ENCODE measurements around the gene DMAC2.
"Not testable (repeated sequence)": the region's sequence is repeated elsewhere in the genome, so short reads cannot be mapped to it uniquely, and the experiment has no call there.

The DMAC2 gene
- 11.5 to 41.7 (median 24.6) reads per million in 9 experiments for total RNA-seq

DNA sequence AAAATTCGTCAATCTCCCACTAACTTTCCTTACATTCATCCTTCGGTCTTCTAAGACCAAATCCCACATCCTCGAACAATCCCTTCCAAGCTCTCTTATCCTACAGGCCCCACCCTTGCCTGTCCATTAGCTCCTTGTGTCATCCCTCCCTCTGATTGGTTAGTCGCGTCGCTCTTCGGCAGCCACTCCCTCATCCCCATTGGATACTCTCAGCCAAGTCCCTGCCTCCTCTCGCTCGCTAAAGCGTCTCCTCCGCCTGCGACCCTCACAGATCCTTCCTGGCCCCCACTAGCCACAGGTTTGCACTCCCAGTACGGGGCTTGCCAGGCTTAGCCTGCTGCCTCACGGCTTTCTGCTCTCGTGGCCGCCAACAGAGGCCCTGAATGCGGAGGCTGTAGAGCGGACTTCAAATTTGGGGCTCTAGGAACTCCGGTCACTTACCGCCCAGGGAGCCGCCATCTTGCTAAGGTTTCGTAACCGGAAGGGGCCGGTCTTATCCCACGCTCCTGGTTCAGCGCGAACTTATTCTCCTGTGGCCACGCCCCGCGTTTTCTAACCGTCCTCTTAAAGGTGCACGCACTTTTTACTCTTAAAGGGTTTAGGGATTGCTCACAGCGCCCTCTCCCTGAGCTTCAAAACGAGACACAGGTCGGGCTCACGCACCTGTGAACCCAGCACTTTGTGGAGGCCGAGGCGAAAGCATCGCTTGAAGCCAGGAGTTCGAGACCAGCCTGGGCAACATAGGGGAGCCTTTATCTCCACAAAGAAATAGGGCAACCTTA, at the start of gene DMAC2:
TSS of gene DMAC2 (minus strand) at position 472 of the 782 bp plus-strand sequence. CDS start at position 459, 13 bp downstream.
- peaks cover 7 to 12% of the 10 kb centered on the region in 2 donors for H3K4me1 Mint-ChIP-seq (ENCODE audit: low read depth in 2 of 2)
- no peak within 1 kb of the TSS for H3K4me3 Mint-ChIP-seq
- ATAC-seq (replicated peaks) (peak; percentile 99), DNase-seq (peak; percentile 85 to 91 (median 89))
- peaks cover 12 to 16% of the 10 kb centered on the region in 2 donors for H3K27me3 Mint-ChIP-seq
- no peak within 1 kb of the TSS for H3K27ac Mint-ChIP-seq
- H3K9me3 Mint-ChIP-seq: no peaks in the 10 kb centered on the region
- peaks cover 2% of the 10 kb centered on the region for H3K36me3 Mint-ChIP-seq (ENCODE audit: insufficient read depth)

DNA sequence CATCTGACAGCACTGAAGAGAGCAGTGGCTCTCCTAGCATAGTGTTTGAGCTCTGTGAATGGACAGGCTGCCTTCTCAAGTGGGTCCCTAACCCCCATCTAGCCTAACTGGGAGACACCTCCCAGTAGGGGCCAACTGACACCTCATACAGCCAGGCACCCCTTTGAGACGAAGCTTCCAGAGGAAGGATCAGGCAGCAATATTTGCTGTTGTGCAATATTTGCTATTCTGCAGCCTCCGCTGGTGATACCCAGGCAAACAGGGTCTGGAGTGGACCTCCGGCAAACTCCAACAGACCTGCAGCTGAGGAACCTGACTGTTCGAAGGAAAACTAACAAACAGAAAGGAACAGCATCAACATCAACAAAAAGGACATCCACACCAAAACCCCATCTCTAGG, 47.2 kb upstream of the DMAC2 start:
- not testable (repeated sequence) for ATAC-seq (replicated peaks); H3K27ac Mint-ChIP-seq

DNA sequence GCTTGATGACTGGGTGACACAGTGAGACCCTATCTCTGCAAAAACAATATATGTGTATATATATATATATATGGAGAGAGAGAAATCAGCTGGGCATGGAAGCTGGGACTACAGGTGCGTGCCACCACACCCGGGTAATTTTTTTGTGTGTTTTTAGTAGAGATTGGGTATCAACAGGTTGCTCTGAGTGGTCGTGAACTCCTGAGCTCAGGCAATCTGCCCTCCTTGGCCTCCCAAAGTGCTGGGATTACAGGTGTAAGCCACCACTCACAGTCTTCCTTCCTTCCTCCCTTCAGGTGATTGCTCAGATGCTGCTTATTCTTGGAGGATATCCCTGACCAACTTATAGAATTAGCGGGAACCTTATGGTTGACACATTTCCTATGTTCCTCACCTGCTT, 45.1 kb upstream of the DMAC2 start:
- Mint-ChIP-seq H3K27me3 (peaks cover 74 to 88% of the 10 kb centered on the region in 2 donors), H3K4me3 (no peak overlapping the region), H3K9me3 (no peaks in the 10 kb centered on the region), H3K27ac (no peak overlapping the region), H3K4me1 (ENCODE audit: low read depth in 2 of 2) (no peaks in the 10 kb centered on the region), H3K36me3 (ENCODE audit: insufficient read depth) (no peaks in the 10 kb centered on the region)
- no peak for DNase-seq
- no peak for ATAC-seq (replicated peaks)

More for the DNA sequence above, 47.2 kb upstream of the DMAC2 start:
- not testable (repeated sequence) for H3K9me3 Mint-ChIP-seq; DNase-seq; H3K4me1 Mint-ChIP-seq (ENCODE audit: low read depth in 2 of 2); H3K4me3 Mint-ChIP-seq; H3K36me3 Mint-ChIP-seq (ENCODE audit: insufficient read depth)
- H3K27me3 Mint-ChIP-seq: peaks cover 55 to 66% of the 10 kb centered on the region in 2 donors

DNA sequence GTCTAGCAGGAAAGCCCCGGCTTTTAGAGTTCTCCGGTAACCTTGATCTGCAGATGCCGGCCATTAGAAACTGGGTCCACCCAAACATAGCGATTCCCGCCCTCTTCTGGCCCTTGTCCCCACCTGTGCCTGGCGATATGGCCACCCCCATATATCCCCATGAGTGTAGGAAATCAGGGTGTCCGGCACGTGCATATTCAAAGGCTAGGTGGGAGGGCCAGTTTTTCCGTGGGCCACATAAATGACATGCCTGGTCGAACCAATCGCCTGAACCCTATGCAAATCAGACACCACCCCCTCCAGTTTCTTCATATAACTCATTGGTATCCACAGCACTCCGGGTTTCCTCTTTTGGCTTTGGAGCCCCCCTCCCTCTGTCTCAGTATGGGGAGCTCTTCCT, 40.6 kb upstream of the DMAC2 start:
- DNase-seq: no peak
- ATAC-seq (replicated peaks): no peak
- Mint-ChIP-seq H3K36me3 (ENCODE audit: insufficient read depth) (no peaks in the 10 kb centered on the region), H3K27me3 (peaks cover 75 to 88% of the 10 kb centered on the region in 2 donors), H3K27ac (no peak overlapping the region), H3K4me1 (ENCODE audit: low read depth in 2 of 2) (no peaks in the 10 kb centered on the region), H3K4me3 (no peak overlapping the region), H3K9me3 (no peaks in the 10 kb centered on the region)

DNA sequence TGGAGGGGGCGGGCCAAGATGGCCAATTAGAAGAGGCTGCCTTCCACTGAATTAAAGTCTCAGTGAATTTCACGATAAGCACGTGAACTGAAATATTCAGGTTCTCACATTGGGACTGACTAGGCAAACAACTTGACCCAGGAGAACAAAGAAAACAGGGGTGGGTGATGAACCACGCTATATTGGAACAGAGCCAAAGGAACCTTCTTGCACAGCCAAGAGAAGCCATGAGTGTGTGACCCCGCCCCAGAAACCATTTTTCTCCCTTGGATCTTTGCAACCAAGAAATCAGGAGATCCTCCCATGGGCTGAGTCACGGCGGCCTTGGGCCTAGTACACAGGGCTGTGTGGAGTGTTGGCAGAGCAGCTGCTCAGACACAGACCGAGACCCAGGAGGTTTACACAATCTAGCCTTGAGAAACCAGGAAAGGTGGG, 40.1 kb upstream of the DMAC2 start:
- H3K27me3 Mint-ChIP-seq: peaks cover 71 to 86% of the 10 kb centered on the region in 2 donors
- no peak for ATAC-seq (replicated peaks)

DNA sequence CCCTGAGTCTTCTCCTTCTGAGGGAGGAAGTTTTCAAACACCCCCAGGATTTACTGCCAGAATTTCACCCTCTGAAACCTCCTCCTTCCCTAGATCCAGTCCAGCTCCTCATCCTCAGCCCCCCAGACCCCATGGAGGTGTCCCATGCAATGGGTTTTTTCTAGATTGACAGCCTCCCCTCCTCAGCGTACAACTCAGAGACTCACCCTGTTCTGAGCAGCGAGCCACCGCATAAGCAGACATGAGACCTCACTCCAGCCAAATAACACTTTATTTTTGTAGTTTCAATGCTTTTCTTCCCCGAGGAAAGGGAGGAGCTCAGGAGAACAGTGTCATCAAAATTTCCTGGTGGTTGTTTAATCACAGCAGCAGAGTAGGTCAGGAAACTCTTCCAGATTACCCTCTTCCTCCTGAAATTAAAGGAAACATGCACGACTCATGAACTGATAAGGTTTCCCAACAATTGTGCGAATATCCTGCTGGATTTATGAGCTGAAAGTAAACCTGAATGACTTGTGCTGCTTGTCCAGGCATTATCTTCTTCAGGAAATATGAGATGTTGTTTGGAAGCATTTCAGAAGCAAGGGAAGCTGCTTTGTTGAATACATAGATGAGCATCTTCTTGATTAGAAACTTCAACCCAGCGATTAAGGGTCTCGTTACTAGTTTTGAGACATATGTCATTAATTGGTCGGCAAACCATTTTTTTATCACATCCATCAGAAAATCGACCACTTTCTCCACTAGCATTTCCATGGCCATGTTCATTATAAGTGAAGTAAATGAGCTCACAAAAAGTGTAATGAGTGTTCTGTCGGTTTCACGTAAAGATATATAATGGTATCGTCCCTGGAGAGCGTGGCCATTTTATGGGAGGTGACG, 39.4 kb upstream of the DMAC2 start:
- no peaks in the 10 kb centered on the region for H3K4me1 Mint-ChIP-seq (ENCODE audit: low read depth in 2 of 2)
- H3K9me3 Mint-ChIP-seq: no peaks in the 10 kb centered on the region
- no peak for DNase-seq
- no peak overlapping the region for H3K27ac Mint-ChIP-seq
- H3K4me3 Mint-ChIP-seq: no peak overlapping the region
- peaks cover 67 to 85% of the 10 kb centered on the region in 2 donors for H3K27me3 Mint-ChIP-seq
- no peak for ATAC-seq (replicated peaks)
- no peaks in the 10 kb centered on the region for H3K36me3 Mint-ChIP-seq (ENCODE audit: insufficient read depth)

More for the DNA sequence above, 40.1 kb upstream of the DMAC2 start:
- H3K27ac Mint-ChIP-seq: no peak overlapping the region
- DNase-seq: no peak
- no peaks in the 10 kb centered on the region for H3K9me3 Mint-ChIP-seq
- no peak overlapping the region for H3K4me3 Mint-ChIP-seq
- no peaks in the 10 kb centered on the region for H3K4me1 Mint-ChIP-seq (ENCODE audit: low read depth in 2 of 2)
- no peaks in the 10 kb centered on the region for H3K36me3 Mint-ChIP-seq (ENCODE audit: insufficient read depth)

DNA sequence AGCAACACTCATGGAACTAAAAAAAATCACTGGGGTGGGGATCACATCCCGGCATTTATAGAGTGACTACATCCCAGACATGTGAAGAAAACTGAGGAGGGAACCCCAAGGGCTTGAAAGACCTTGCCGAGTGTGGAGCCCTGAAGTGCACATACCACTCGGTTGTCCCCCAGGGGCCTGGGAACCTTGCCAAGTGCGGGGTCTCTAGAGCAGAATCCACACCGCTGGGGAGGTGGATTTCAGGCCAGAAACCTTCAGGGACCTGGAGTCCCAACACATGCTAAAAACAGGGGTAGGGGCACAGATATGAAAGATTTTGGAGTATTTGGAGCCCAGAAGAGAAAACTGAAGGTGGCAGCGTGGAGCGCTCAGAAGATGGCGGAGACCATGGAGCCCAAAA, 38.5 kb upstream of the DMAC2 start:
- Mint-ChIP-seq H3K36me3 (ENCODE audit: insufficient read depth) (no peaks in the 10 kb centered on the region), H3K27me3 (peaks cover 67 to 83% of the 10 kb centered on the region in 2 donors), H3K4me1 (ENCODE audit: low read depth in 2 of 2) (no peaks in the 10 kb centered on the region), H3K27ac (no peak overlapping the region), H3K4me3 (no peak overlapping the region), H3K9me3 (no peaks in the 10 kb centered on the region)
- DNase-seq (no peak), ATAC-seq (replicated peaks) (no peak)

DNA sequence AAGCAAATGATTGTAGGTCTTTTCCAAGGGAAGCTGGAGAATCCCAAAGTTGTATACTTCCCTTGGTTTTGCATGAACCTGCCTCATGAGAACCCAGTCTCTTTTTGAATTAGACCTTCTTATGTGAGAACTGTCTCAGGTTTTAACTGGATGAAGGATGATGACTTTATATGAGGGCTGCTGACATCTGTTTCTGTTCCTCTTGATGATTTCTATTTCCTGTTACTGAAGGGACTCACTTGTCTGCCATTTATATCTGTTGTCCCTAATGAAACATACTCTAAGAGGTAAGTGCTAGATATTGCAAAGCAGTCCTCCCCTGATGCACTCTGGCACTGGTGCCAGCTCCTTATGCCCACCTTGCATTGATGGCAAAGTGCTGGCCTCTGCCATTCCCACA, 36.9 kb upstream of the DMAC2 start:
- Mint-ChIP-seq H3K4me1 (ENCODE audit: low read depth in 2 of 2) (no peaks in the 10 kb centered on the region), H3K9me3 (no peaks in the 10 kb centered on the region), H3K36me3 (ENCODE audit: insufficient read depth) (no peaks in the 10 kb centered on the region), H3K27me3 (peaks cover 69 to 83% of the 10 kb centered on the region in 2 donors), H3K4me3 (no peak overlapping the region), H3K27ac (no peak overlapping the region)
- DNase-seq (no peak), ATAC-seq (replicated peaks) (no peak)

DNA sequence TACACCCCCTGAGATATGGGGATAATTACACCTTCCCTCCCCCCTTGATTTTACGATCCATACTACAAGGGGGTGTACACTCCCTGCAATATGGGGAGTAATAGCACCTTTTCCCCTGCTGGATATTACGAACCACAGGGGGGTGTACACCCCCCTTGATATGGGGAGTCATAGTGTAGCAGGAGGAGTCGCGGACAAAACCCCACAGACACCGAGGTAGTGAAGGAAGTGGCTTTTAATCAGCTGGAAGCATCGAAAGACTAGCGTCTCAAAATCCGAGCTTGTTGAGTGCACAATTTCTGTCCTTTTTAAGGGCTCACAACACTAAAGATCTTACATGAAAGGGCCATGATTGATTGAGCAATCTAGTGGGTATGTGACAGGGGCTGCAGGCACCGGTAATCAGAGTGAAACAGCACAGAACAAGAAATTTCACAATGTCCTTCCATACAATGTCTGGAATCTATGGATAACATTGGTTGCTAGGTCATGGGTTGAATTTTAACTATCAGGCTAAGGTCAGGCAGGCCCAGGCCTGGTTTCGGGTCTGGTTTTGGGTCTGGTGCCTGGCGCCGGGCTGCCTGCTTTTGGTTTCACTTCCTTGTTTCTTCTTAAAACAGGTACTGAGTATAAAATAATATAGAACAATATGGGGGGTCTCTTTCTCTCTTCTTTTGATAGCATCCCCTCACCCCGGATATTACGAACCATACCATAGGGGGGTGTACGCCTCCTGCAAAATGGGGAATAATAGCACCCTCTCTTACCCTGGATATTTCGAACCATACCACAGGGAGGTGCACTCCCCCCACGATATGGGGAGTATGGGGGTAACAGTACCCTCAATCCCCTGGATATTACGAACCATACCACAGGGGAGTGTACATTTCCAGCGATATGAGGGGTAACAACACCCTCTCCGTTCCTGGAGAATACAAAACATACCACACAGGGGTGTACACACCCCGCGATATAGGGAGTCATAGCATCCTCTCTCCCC, 23.8 kb upstream of the DMAC2 start:
- not testable (repeated sequence) for DNase-seq; H3K4me1 Mint-ChIP-seq (ENCODE audit: low read depth in 2 of 2); ATAC-seq (replicated peaks); H3K36me3 Mint-ChIP-seq (ENCODE audit: insufficient read depth); H3K9me3 Mint-ChIP-seq
- H3K4me3 Mint-ChIP-seq: peak overlapping the region; percentile 46 to 50
- H3K27ac Mint-ChIP-seq: peak overlapping the region; percentile 7 to 14
- peaks cover 84 to 98% of the 10 kb centered on the region in 2 donors for H3K27me3 Mint-ChIP-seq

DNA sequence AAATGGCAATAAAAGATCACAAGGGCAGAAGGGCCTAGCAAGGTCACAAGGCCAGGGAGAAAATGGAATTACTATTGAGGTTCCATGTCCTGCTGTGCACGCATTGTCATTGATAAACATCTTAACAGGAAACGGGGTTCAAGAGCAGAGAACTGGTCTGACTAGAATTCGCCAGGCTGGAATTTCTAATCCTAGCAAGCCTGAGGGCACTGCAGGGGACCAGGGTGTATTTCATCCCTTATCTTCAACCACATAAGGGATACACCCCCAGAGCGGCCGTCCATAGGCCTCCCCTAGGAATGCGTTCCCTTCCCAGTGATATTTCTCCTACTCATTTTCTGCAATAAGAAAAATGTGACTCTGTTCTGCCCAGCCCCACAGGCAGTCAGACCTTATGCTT, 22.8 kb upstream of the DMAC2 start:
- Mint-ChIP-seq H3K4me1 (ENCODE audit: low read depth in 2 of 2) (peaks cover 0 to 9% of the 10 kb centered on the region in 2 donors), H3K9me3 (no peaks in the 10 kb centered on the region), H3K4me3 (no peak overlapping the region), H3K27me3 (peaks cover 73 to 95% of the 10 kb centered on the region in 2 donors), H3K27ac (no peak overlapping the region), H3K36me3 (ENCODE audit: insufficient read depth) (no peaks in the 10 kb centered on the region)
- ATAC-seq (replicated peaks) (no peak), DNase-seq (no peak)

DNA sequence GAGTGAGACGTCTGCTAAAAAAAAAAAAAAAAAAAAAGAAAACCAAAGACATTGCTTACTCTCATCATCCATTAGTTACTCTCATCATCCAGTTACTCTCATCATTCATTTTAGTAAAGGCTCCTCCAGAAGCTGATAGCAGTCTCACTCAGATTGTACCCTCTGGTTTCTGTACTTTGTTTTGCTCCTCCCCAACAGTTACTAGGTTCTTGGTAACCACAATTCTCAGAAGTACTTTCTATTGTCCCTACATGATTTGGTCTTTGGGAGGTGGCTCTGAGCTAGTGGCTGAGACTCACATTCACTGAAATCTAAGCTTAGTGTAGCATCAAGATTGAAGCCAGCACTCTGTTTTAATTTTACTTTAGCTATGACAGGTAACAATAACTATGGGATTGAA, 17.5 kb upstream of the DMAC2 start:
- Mint-ChIP-seq H3K27me3 (peaks cover 33 to 61% of the 10 kb centered on the region in 2 donors), H3K27ac (no peak overlapping the region), H3K36me3 (ENCODE audit: insufficient read depth) (no peaks in the 10 kb centered on the region), H3K4me1 (ENCODE audit: low read depth in 2 of 2) (peaks cover 3 to 5% of the 10 kb centered on the region in 2 donors), H3K4me3 (no peak overlapping the region), H3K9me3 (no peaks in the 10 kb centered on the region)
- DNase-seq: no peak
- peak; percentile 66 for ATAC-seq (replicated peaks)

DNA sequence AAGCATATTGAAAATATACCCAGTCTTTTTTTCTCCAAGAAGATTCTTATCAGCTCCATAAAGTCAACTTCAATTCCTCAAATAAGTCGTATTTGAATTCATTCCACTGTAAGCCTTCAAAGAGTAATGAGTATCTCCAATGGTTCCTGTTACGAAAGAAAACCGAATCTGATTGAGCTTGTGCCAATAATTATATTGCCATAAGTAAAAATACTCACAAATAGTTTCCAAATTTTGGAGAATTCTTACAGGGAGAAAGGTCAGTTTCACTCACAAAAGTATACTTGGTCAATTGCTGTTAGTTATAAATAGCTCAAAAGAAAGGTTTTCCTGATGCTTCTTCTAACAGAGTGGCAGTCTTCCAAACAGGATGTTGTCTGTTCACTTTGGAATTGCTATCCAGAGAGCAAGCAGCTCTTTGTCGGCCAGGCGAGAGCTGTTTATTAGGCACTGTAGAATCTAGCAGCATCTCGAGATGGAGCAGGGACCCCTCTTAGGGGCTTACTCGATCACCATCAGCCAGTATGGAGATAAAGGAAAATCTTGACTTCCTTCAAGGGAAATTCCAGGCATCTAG, 16.7 kb upstream of the DMAC2 start:
- H3K36me3 Mint-ChIP-seq (ENCODE audit: insufficient read depth): no peaks in the 10 kb centered on the region
- no peak overlapping the region for H3K27ac Mint-ChIP-seq
- peaks cover 3 to 5% of the 10 kb centered on the region in 2 donors for H3K4me1 Mint-ChIP-seq (ENCODE audit: low read depth in 2 of 2)
- no peaks in the 10 kb centered on the region for H3K9me3 Mint-ChIP-seq
- no peak overlapping the region for H3K4me3 Mint-ChIP-seq
- DNase-seq (no peak), ATAC-seq (replicated peaks) (no peak)
- peaks cover 28 to 53% of the 10 kb centered on the region in 2 donors for H3K27me3 Mint-ChIP-seq

Data from effector memory CD8-positive, alpha-beta T cell (primary cell).